ENCODE measurements around the gene AK6. TPM values are rescaled to one million over a fixed set of nuclear protein-coding genes. Genes with fewer than 3 reads are reported as not detected.
A peak's percentile ranks its signal among the peaks of the same experiment; 100 is the strongest.

The AK6 gene
- total and polyA plus RNA-seq, 10 of the 15 experiments (the other 5 are each of a cell fraction or from before 2014, with no cell fraction given) = 45.2 to 446 (median 86.6) TPM

DNA sequence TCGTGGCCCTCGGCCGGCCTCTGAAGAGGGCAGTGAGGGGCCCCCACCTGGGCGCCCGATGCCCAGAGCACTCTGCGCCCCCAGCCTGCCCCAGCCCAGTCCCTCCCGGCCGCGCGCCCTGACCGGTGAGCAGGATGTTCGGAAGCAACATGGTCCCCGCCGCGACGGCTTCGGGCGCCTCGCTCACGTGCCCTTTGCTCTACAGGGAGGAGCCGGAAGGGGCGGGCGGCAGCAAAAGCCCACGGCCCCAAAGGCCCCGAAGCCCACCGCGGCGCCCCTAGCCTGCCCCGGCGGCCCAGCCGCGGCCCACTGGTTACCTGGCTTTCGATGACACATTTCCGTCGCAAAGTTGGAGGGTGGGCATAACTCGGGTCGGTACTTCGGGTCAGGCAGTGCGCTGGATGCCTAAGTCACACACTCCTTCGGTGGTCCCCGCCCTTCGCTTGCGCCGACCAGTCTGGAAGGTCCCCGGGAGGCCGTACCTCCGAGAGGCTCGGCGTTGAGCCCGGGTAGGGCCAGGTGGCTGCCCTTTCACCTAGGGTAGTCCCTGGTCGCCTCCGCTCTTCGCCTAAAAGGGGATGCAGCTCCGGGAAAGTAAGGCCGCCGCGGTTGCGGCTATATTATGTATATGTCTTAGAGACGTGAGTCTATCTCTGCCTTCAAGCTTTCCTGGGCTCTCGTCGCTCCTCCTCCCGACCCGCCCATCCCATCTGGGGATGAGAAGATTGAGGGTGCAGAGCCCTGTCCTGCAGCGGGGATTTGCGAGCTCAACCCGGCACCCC, at the start of gene AK6, which contains the start of the genes RAD17 and TAF9 (continued):
- TF ChIP-seq CREM (IDR thresholded peaks at IDR 0.05; ENCODE audit: low read depth) (peak; percentile 84), POLR2A (IDR thresholded peaks at IDR 0.05; ENCODE audit: low read depth, low read length) (peak; percentile 90), EP300 (IDR thresholded peaks at IDR 0.05; ENCODE audit: borderline replicate concordance in 1 of 2, control insufficient read depth in 1 of 2, low read depth in 2 of 2, low read length in 2 of 2) (peak in 1 of 2 experiments; percentile 49; a peak in 1 of 4 replicates), TARDBP (IDR thresholded peaks at IDR 0.05; ENCODE audit: borderline replicate concordance) (0 out of 2 replicates have a peak, but pooled peaks have one; percentile 24), GABPA (IDR thresholded peaks at IDR 0.05; ENCODE audit: low read depth) (peak; percentile 66), PAX5 (IDR thresholded peaks at IDR 0.05; ENCODE audit: borderline replicate concordance, low read depth, low read length) (no peak), ATF7 (IDR thresholded peaks at IDR 0.05; ENCODE audit: low read depth) (no peak; the same call in 1 of the 2 replicates), NFYB (IDR thresholded peaks at IDR 0.05; ENCODE audit: insufficient read depth, low read depth, low read length) (0 out of 2 replicates have a peak, but pooled peaks have one; percentile 27), YY1 (IDR thresholded peaks at IDR 0.05; ENCODE audit: low read depth, low read length) (peak; percentile 91), EZH2 (IDR thresholded peaks at IDR 0.05; ENCODE audit: borderline replicate concordance, control insufficient read depth, low read depth, low read length) (no peak), TCF7 (IDR thresholded peaks at IDR 0.05; ENCODE audit: borderline replicate concordance) (peak; percentile 30; the same call in 1 of the 2 replicates), ZSCAN29 (IDR thresholded peaks at IDR 0.05) (no peak)
- TF ChIP-seq, protein P1, sequence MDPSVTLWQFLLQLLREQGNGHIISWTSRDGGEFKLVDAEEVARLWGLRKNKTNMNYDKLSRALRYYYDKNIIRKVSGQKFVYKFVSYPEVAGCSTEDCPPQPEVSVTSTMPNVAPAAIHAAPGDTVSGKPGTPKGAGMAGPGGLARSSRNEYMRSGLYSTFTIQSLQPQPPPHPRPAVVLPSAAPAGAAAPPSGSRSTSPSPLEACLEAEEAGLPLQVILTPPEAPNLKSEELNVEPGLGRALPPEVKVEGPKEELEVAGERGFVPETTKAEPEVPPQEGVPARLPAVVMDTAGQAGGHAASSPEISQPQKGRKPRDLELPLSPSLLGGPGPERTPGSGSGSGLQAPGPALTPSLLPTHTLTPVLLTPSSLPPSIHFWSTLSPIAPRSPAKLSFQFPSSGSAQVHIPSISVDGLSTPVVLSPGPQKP (IDR thresholded peaks at IDR 0.05; ENCODE audit: low read depth, low read length) = peak; percentile 85
- TF ChIP-seq, protein P2, sequence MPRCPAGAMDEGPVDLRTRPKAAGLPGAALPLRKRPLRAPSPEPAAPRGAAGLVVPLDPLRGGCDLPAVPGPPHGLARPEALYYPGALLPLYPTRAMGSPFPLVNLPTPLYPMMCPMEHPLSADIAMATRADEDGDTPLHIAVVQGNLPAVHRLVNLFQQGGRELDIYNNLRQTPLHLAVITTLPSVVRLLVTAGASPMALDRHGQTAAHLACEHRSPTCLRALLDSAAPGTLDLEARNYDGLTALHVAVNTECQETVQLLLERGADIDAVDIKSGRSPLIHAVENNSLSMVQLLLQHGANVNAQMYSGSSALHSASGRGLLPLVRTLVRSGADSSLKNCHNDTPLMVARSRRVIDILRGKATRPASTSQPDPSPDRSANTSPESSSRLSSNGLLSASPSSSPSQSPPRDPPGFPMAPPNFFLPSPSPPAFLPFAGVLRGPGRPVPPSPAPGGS (IDR thresholded peaks at IDR 0.05; ENCODE audit: borderline replicate concordance, insufficient read depth, low read depth, low read length, poor library complexity, severe bottlenecking) = no peak
- TF ChIP-seq, protein P3, sequence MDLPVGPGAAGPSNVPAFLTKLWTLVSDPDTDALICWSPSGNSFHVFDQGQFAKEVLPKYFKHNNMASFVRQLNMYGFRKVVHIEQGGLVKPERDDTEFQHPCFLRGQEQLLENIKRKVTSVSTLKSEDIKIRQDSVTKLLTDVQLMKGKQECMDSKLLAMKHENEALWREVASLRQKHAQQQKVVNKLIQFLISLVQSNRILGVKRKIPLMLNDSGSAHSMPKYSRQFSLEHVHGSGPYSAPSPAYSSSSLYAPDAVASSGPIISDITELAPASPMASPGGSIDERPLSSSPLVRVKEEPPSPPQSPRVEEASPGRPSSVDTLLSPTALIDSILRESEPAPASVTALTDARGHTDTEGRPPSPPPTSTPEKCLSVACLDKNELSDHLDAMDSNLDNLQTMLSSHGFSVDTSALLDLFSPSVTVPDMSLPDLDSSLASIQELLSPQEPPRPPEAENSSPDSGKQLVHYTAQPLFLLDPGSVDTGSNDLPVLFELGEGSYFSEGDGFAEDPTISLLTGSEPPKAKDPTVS (IDR thresholded peaks at IDR 0.05; ENCODE audit: low read depth, low read length) = no peak
- TF ChIP-seq, protein P4, sequence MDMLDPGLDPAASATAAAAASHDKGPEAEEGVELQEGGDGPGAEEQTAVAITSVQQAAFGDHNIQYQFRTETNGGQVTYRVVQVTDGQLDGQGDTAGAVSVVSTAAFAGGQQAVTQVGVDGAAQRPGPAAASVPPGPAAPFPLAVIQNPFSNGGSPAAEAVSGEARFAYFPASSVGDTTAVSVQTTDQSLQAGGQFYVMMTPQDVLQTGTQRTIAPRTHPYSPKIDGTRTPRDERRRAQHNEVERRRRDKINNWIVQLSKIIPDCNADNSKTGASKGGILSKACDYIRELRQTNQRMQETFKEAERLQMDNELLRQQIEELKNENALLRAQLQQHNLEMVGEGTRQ (IDR thresholded peaks at IDR 0.05; ENCODE audit: borderline replicate concordance, low read depth, low read length) = peak; percentile 69
- TF ChIP-seq, protein P5, sequence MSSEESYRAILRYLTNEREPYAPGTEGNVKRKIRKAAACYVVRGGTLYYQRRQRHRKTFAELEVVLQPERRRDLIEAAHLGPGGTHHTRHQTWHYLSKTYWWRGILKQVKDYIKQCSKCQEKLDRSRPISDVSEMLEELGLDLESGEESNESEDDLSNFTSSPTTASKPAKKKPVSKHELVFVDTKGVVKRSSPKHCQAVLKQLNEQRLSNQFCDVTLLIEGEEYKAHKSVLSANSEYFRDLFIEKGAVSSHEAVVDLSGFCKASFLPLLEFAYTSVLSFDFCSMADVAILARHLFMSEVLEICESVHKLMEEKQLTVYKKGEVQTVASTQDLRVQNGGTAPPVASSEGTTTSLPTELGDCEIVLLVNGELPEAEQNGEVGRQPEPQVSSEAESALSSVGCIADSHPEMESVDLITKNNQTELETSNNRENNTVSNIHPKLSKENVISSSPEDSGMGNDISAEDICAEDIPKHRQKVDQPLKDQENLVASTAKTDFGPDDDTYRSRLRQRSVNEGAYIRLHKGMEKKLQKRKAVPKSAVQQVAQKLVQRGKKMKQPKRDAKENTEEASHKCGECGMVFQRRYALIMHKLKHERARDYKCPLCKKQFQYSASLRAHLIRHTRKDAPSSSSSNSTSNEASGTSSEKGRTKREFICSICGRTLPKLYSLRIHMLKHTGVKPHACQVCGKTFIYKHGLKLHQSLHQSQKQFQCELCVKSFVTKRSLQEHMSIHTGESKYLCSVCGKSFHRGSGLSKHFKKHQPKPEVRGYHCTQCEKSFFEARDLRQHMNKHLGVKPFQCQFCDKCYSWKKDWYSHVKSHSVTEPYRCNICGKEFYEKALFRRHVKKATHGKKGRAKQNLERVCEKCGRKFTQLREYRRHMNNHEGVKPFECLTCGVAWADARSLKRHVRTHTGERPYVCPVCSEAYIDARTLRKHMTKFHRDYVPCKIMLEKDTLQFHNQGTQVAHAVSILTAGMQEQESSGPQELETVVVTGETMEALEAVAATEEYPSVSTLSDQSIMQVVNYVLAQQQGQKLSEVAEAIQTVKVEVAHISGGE (CRISPR knock-in tag; IDR thresholded peaks at IDR 0.05) = no peak
- TF ChIP-seq, protein P6, sequence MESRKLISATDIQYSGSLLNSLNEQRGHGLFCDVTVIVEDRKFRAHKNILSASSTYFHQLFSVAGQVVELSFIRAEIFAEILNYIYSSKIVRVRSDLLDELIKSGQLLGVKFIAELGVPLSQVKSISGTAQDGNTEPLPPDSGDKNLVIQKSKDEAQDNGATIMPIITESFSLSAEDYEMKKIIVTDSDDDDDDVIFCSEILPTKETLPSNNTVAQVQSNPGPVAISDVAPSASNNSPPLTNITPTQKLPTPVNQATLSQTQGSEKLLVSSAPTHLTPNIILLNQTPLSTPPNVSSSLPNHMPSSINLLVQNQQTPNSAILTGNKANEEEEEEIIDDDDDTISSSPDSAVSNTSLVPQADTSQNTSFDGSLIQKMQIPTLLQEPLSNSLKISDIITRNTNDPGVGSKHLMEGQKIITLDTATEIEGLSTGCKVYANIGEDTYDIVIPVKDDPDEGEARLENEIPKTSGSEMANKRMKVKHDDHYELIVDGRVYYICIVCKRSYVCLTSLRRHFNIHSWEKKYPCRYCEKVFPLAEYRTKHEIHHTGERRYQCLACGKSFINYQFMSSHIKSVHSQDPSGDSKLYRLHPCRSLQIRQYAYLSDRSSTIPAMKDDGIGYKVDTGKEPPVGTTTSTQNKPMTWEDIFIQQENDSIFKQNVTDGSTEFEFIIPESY (IDR thresholded peaks at IDR 0.05) = no peak

All from GM12878 (cell line).